NT2/D1 (cell line): ENCODE results near the gene CYB5B.

Experiments
- DNase-seq: peaks from one replicate; pipeline ENCODE4 v3.0.0-alpha.2; 2011; ENCODE audit warnings: low read depth, low spot score
- H3K27me3 ChIP-seq: 2 replicates; pipeline ENCODE4 v1.6.0; 2011; ENCODE audit warnings: mild to moderate bottlenecking; ENCODE audit not compliant: insufficient read length, insufficient read depth
- H3K36me3 ChIP-seq: 2 replicates; pipeline ENCODE4 v1.6.1; 2011; ENCODE audit warnings: mild to moderate bottlenecking, low read length, mixed read lengths; ENCODE audit not compliant: insufficient read depth, insufficient read length
- H3K4me1 ChIP-seq: 2 replicates; pipeline ENCODE4 v1.5.1; 2011; ENCODE audit not compliant: insufficient read depth, insufficient read length
- H3K4me3 ChIP-seq: 2 replicates; pipeline ENCODE4 v1.5.1; 2011; ENCODE audit warnings: low read depth; ENCODE audit not compliant: insufficient read length
- H3K9ac ChIP-seq: 2 replicates; pipeline ENCODE4 v1.6.0; 2011; ENCODE audit warnings: low read depth; ENCODE audit not compliant: insufficient read length
- H3K9me3 ChIP-seq: 2 replicates; pipeline ENCODE4 v1.5.1; 2011; ENCODE audit warnings: mild to moderate bottlenecking, low read length; ENCODE audit not compliant: insufficient read depth
- SUZ12 ChIP-seq: IDR thresholded peaks from 2 replicates; pipeline ENCODE4 v1.6.1; 2011; ENCODE audit not compliant: insufficient read length, insufficient read depth; ENCODE audit errors: extremely low read depth
- YY1 ChIP-seq: IDR thresholded peaks from 2 replicates; pipeline ENCODE4 v1.6.1; 2011; ENCODE audit not compliant: insufficient read length, insufficient read depth
- ZNF274 ChIP-seq: IDR thresholded peaks from 2 replicates; pipeline ENCODE4 v1.6.1; 2011; ENCODE audit warnings: mild to moderate bottlenecking, low read depth, low read length

CYB5B gene, protein sequence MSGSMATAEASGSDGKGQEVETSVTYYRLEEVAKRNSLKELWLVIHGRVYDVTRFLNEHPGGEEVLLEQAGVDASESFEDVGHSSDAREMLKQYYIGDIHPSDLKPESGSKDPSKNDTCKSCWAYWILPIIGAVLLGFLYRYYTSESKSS

GRCh38 chr16:69424053-69424934, at the start of gene CYB5B:
TSS of gene CYB5B (plus strand) at chr16:69424619. CDS start at chr16:69424684, 65 bp downstream.
- TF ChIP-seq SUZ12 (no peak), YY1 (peak; percentile 31)
- Histone ChIP-seq H3K4me1 (no peaks in the 10 kb centered on the region), H3K9ac (peak within 1 kb of the TSS; percentile 89), H3K4me3 (peak within 1 kb of the TSS; percentile 93), H3K9me3 (peaks cover 13% of the 10 kb centered on the region; the same call in 1 of the 2 replicates), H3K27me3 (no peaks in the 10 kb centered on the region), H3K36me3 (peaks cover 26% of the 10 kb centered on the region)
- DNase-seq: peak; percentile 99

DNA sequence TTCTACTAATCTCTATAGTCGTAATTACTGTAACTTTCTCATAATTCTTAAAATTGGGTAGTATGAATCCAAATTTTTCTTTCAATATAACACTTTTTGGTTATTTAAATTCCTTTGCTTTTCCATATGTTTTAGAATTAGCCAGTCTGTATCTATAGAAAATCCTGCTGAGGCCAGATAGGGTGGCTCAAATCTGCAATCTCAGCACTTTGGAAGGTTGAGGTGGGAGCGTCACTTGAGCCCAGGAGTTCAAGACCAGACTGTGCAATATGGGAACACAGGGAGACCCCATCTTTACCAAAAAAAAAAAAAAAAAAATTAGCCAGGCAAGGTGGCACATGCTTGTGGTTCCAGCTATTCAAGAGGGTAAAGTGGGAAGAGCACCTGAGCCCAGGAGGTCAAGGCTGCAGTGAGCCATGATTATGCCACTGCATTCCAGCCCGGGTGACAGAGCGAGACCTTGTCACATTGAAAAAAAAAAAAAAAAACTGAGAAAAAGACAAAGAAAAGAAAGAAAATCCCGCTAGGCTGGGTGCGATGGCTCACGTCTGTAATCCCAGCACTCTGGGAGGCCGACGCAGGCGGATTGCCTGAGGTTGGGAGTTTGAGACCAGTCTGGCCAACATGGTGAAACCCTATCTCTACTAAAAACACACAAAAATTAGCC, 47.9 kb upstream of the CYB5B start:
- H3K9ac ChIP-seq: no peak overlapping the region
- H3K4me1 ChIP-seq: no peaks in the 10 kb centered on the region
- H3K4me3 ChIP-seq: no peak overlapping the region
- TF ChIP-seq ZNF274: no peak
- TF ChIP-seq SUZ12: no peak
- no peak for TF ChIP-seq YY1
- peaks cover 81% of the 10 kb centered on the region for H3K36me3 ChIP-seq
- DNase-seq: no peak
- H3K27me3 ChIP-seq: no peaks in the 10 kb centered on the region
- H3K9me3 ChIP-seq: no peaks in the 10 kb centered on the region

- H3K36me3 ChIP-seq: peaks cover 83% of the 10 kb centered on the region
- no peaks in the 10 kb centered on the region for H3K27me3 ChIP-seq
- no peak for DNase-seq
- TF ChIP-seq YY1: no peak
- TF ChIP-seq ZNF274: no peak
- TF ChIP-seq SUZ12: no peak
- no peaks in the 10 kb centered on the region for H3K9me3 ChIP-seq
- no peak overlapping the region for H3K9ac ChIP-seq
- no peak overlapping the region for H3K4me3 ChIP-seq
- no peaks in the 10 kb centered on the region for H3K4me1 ChIP-seq
Observed at GRCh38 chr16:69378036-69378435, 46.4 kb upstream of the CYB5B start.

GRCh38 chr16:69378760-69379159, 45.7 kb upstream of the CYB5B start:
- Histone ChIP-seq H3K4me1 (no peaks in the 10 kb centered on the region), H3K27me3 (no peaks in the 10 kb centered on the region), H3K9me3 (no peaks in the 10 kb centered on the region), H3K9ac (no peak overlapping the region), H3K4me3 (no peak overlapping the region), H3K36me3 (peaks cover 84% of the 10 kb centered on the region)
- no peak for DNase-seq
- no peak for TF ChIP-seq SUZ12
- no peak for TF ChIP-seq YY1
- TF ChIP-seq ZNF274: no peak

DNA sequence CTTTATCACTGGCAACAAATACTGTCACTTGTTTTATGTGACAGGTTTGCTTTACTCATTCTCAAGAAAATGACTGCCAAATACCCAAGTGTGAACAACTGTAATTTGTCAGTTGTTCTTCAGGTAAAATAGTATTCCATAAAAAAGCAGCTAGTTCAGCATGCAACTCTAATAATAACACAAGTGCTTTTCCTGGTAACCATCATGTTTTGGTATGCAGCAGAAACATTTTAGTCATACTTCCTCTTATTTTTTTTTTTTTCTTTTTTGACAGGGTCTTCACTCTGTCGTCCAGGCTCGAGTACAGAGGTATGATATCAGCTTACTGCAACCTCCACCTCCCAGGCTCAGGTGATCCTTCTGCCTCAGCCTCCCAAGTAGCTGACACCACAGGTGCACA, 43.2 kb upstream of the CYB5B start:
- H3K27me3 ChIP-seq: no peaks in the 10 kb centered on the region
- H3K9ac ChIP-seq: no peak overlapping the region
- no peak for TF ChIP-seq YY1
- no peak for TF ChIP-seq ZNF274
- no peak for TF ChIP-seq SUZ12
- no peak for DNase-seq
- H3K36me3 ChIP-seq: peaks cover 77% of the 10 kb centered on the region
- H3K9me3 ChIP-seq: no peaks in the 10 kb centered on the region
- no peaks in the 10 kb centered on the region for H3K4me1 ChIP-seq
- H3K4me3 ChIP-seq: no peak overlapping the region

GRCh38 chr16:69382421-69382820, 42.0 kb upstream of the CYB5B start:
- Histone ChIP-seq H3K4me1 (no peaks in the 10 kb centered on the region), H3K4me3 (no peak overlapping the region), H3K9ac (no peak overlapping the region), H3K9me3 (no peaks in the 10 kb centered on the region), H3K27me3 (no peaks in the 10 kb centered on the region), H3K36me3 (peaks cover 71% of the 10 kb centered on the region)
- no peak for TF ChIP-seq ZNF274
- TF ChIP-seq YY1: no peak
- no peak for TF ChIP-seq SUZ12
- DNase-seq: no peak

GRCh38 chr16:69384974-69385373, 39.4 kb upstream of the CYB5B start:
- H3K9me3 ChIP-seq: no peaks in the 10 kb centered on the region
- H3K27me3 ChIP-seq: no peaks in the 10 kb centered on the region
- H3K36me3 ChIP-seq: peaks cover 46% of the 10 kb centered on the region
- H3K4me1 ChIP-seq: no peaks in the 10 kb centered on the region
- TF ChIP-seq YY1 (no peak), ZNF274 (no peak), SUZ12 (no peak)
- peak overlapping the region; percentile 81 for H3K4me3 ChIP-seq
- no peak for DNase-seq
- H3K9ac ChIP-seq: peak overlapping the region; percentile 95
